Calu3 (cell line): ENCODE data around the gene GUCY2C. TPM values are rescaled to one million over a fixed set of nuclear protein-coding genes. Genes with fewer than 3 reads are reported as not detected.

Experiments
- BruUV-seq: library from RNA; stranded (reverse); fragments of 400-500 nt; replicated peaks from 2 replicates; lab custom pipeline; 2021; lab: Mats Ljungman, UMichigan
- CTCF ChIA-PET: fragments of 300-600 bp; sonication (Branson Sonifier 250); formaldehyde crosslinking; loops from one replicate; lab custom pipeline; 2022; ENCODE audit warnings: antibody characterized with exemption; lab: Charles Lee
- DNase-seq: peaks from one replicate; pipeline ENCODE4 v3.0.0; 2022
- H3K27ac Mint-ChIP-seq: one replicate; pipeline ENCODE4 v1.8.0; 2022; ENCODE audit warnings: mixed read lengths; ENCODE audit not compliant: unreplicated experiment
- H3K27me3 Mint-ChIP-seq: one replicate; pipeline ENCODE4 v1.8.0; 2022; ENCODE audit warnings: mixed read lengths; ENCODE audit not compliant: unreplicated experiment
- H3K36me3 Mint-ChIP-seq: one replicate; pipeline ENCODE4 v1.8.0; 2022; ENCODE audit warnings: mild to moderate bottlenecking, moderate library complexity, mixed read lengths; ENCODE audit not compliant: insufficient read depth, unreplicated experiment
- H3K4me1 Mint-ChIP-seq: one replicate; pipeline ENCODE4 v1.8.0; 2022; ENCODE audit warnings: mild to moderate bottlenecking, low read depth, mixed read lengths; ENCODE audit not compliant: unreplicated experiment
- H3K4me3 Mint-ChIP-seq: one replicate; pipeline ENCODE4 v1.8.0; 2022; ENCODE audit warnings: mild to moderate bottlenecking, low read depth, moderate library complexity, mixed read lengths; ENCODE audit not compliant: unreplicated experiment
- H3K9me3 Mint-ChIP-seq: one replicate; pipeline ENCODE4 v1.8.0; 2022; ENCODE audit warnings: low read depth, mixed read lengths; ENCODE audit not compliant: unreplicated experiment
- intact Hi-C: fragments of 100-400 bp; cut with micrococcal nuclease; formaldehyde crosslinking; loops from one replicate; pipeline ENCODE4 v1.10.0; 2022; ENCODE audit not compliant: unreplicated experiment
- total RNA-seq: library from RNA; stranded (reverse); gene quantifications from 2 replicates; pipeline ENCODE4 v1.2.3, GENCODE V29; 2022
- TF ChIP-seq, protein P1 (sequence below): fragments of 200-600 bp; IDR thresholded peaks from one replicate; pipeline ENCODE4 v1.8.0; 2022; ENCODE audit warnings: antibody characterized with exemption; ENCODE audit not compliant: unreplicated experiment

The GUCY2C gene
- total RNA-seq, 1 experiment from 2014 or later = not detected

- no peaks in the 10 kb centered on the region for H3K27me3 Mint-ChIP-seq
- H3K36me3 Mint-ChIP-seq = no peaks in the 10 kb centered on the region
- no peak overlapping the region for H3K4me3 Mint-ChIP-seq
- no peaks in the 10 kb centered on the region for H3K9me3 Mint-ChIP-seq
- TF ChIP-seq, protein P1, sequence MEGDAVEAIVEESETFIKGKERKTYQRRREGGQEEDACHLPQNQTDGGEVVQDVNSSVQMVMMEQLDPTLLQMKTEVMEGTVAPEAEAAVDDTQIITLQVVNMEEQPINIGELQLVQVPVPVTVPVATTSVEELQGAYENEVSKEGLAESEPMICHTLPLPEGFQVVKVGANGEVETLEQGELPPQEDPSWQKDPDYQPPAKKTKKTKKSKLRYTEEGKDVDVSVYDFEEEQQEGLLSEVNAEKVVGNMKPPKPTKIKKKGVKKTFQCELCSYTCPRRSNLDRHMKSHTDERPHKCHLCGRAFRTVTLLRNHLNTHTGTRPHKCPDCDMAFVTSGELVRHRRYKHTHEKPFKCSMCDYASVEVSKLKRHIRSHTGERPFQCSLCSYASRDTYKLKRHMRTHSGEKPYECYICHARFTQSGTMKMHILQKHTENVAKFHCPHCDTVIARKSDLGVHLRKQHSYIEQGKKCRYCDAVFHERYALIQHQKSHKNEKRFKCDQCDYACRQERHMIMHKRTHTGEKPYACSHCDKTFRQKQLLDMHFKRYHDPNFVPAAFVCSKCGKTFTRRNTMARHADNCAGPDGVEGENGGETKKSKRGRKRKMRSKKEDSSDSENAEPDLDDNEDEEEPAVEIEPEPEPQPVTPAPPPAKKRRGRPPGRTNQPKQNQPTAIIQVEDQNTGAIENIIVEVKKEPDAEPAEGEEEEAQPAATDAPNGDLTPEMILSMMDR = no peak
- intact Hi-C loops = no loop called here
- no peak overlapping the region for H3K27ac Mint-ChIP-seq
- H3K4me1 Mint-ChIP-seq = no peaks in the 10 kb centered on the region
- no TSS peak for BruUV-seq
- CTCF ChIA-PET = no interaction called here
- DNase-seq = no peak
These were observed 2.2 kb downstream of the GUCY2C start for GRCh38 chr12:14694145-14694714.

DNA sequence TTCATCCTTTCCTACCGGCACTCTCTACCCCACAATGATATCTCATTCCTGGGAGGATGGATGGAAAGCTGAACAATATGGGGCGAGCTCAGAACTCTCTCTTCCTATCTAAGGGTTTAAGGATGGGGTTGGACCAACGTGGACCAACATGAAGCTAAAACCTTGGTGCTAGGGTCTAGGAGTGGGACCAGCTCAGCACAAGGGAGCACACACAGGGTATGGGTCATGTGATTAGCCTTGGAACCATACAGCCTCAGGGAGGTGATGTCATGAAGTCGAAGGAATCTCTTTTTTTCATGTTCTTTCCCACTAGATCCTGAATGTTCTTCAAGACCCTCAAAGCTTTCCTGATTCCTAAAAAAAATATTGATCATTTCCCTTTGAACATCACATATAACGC, 3.3 kb downstream of the GUCY2C start:
- Mint-ChIP-seq H3K36me3 (no peaks in the 10 kb centered on the region), H3K4me1 (no peaks in the 10 kb centered on the region), H3K27me3 (no peaks in the 10 kb centered on the region), H3K9me3 (no peaks in the 10 kb centered on the region), H3K27ac (no peak overlapping the region), H3K4me3 (no peak overlapping the region)
- TF ChIP-seq, protein P1 = no peak
- BruUV-seq = no TSS peak
- intact Hi-C loops = no loop called here
- CTCF ChIA-PET = no interaction called here
- no peak for DNase-seq

- TF ChIP-seq, protein P1 = no peak
- H3K27me3 Mint-ChIP-seq = no peaks in the 10 kb centered on the region
- intact Hi-C loops = no loop called here
- BruUV-seq = no TSS peak
- no peak for DNase-seq
- no peak overlapping the region for H3K27ac Mint-ChIP-seq
- no peaks in the 10 kb centered on the region for H3K9me3 Mint-ChIP-seq
- no peak overlapping the region for H3K4me3 Mint-ChIP-seq
- CTCF ChIA-PET = no interaction called here
- H3K4me1 Mint-ChIP-seq = no peaks in the 10 kb centered on the region
- no peaks in the 10 kb centered on the region for H3K36me3 Mint-ChIP-seq
These were observed 4.8 kb downstream of the GUCY2C start for GRCh38 chr12:14691560-14691959.

GRCh38 chr12:14689996-14690395, 6.4 kb downstream of the GUCY2C start:
- Mint-ChIP-seq H3K4me1 (no peaks in the 10 kb centered on the region), H3K27me3 (no peaks in the 10 kb centered on the region), H3K9me3 (no peaks in the 10 kb centered on the region), H3K36me3 (no peaks in the 10 kb centered on the region), H3K27ac (no peak overlapping the region), H3K4me3 (no peak overlapping the region)
- intact Hi-C loops = no loop called here
- TF ChIP-seq, protein P1 = no peak
- DNase-seq = no peak
- CTCF ChIA-PET = no interaction called here
- BruUV-seq = no TSS peak
